Measurements from ENCODE around the gene GLP2R.

- TF ChIP-seq CTCF (IDR thresholded peaks at IDR 0.05) (no peak), POLR2A (IDR thresholded peaks at IDR 0.05) (no peak), EP300 (IDR thresholded peaks at IDR 0.05) (no peak)
Observed at GRCh38 chr17:9830711-9831110, 5.0 kb downstream of the GLP2R start.
